ENCODE measurements around the gene AMOTL1. TPM values are rescaled to one million over a fixed set of nuclear protein-coding genes. Genes with fewer than 3 reads are reported as not detected.

The AMOTL1 gene, protein sequence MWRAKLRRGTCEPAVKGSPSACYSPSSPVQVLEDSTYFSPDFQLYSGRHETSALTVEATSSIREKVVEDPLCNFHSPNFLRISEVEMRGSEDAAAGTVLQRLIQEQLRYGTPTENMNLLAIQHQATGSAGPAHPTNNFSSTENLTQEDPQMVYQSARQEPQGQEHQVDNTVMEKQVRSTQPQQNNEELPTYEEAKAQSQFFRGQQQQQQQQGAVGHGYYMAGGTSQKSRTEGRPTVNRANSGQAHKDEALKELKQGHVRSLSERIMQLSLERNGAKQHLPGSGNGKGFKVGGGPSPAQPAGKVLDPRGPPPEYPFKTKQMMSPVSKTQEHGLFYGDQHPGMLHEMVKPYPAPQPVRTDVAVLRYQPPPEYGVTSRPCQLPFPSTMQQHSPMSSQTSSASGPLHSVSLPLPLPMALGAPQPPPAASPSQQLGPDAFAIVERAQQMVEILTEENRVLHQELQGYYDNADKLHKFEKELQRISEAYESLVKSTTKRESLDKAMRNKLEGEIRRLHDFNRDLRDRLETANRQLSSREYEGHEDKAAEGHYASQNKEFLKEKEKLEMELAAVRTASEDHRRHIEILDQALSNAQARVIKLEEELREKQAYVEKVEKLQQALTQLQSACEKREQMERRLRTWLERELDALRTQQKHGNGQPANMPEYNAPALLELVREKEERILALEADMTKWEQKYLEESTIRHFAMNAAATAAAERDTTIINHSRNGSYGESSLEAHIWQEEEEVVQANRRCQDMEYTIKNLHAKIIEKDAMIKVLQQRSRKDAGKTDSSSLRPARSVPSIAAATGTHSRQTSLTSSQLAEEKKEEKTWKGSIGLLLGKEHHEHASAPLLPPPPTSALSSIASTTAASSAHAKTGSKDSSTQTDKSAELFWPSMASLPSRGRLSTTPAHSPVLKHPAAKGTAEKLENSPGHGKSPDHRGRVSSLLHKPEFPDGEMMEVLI
- polyA plus RNA-seq, result 10 to 100 TPM; 11.3 to 15.4 TPM

DNA sequence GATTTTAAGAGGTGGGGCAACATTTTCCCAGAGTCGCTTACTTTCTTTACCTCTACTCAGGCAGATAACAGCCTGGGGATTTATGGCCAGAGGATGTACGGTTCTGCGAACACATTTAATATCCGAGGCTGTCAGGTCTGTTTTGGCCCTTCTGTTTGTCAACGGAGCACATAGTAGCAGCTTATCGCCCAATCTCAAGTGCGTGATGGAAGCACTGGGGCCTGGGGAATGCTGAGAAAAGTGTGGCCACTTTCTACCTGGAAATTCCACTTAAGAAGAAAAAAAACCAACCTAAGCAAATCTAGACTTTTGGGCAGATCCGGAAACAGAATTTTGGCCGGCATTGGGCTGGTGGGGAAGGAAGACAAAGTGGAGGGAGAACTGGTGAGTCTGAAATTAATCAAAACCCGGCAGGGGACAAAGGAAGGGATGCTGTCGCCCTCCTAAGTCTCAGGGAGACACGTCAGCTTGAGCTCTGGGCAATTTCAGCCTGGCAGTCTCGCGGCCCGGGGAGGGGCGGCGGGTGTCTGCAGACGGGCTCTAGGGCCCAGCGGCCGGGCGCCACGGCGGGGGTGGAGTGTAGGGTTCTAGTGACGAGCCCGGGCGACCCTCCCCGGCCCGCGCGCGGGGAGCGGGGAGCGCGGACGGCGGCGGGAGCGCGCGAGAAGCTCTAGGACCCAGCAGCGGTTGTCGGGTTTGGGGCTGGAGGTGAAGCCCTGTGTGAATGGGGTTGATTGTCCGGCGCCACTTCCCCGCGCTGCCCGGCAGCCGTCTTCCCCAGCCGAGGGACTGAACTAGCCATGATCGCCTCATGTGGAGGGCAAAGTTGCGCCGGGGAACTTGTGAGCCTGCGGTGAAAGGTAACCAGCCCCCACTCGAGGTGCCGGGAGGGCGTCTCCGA is at the start of gene AMOTL1:
AMOTL1 (plus strand) TSS at position 656 of the 901 bp plus-strand sequence; CDS start at position 812, 156 bp downstream.
- WGBS, 2 donors, result 4% methylated on average over 51 to 57 of the region's 57 CpGs
- peaks cover 0 to 2% of the 10 kb centered on the region in 2 donors for H3K4me1 ChIP-seq (ENCODE audit: control insufficient read depth in 2 of 2, insufficient read depth in 2 of 2, low read length in 1 of 2)
- no peaks in the 10 kb centered on the region for H3K27me3 ChIP-seq (ENCODE audit: control insufficient read depth in 1 of 2, insufficient read depth in 2 of 2, low read length in 2 of 2)

DNA sequence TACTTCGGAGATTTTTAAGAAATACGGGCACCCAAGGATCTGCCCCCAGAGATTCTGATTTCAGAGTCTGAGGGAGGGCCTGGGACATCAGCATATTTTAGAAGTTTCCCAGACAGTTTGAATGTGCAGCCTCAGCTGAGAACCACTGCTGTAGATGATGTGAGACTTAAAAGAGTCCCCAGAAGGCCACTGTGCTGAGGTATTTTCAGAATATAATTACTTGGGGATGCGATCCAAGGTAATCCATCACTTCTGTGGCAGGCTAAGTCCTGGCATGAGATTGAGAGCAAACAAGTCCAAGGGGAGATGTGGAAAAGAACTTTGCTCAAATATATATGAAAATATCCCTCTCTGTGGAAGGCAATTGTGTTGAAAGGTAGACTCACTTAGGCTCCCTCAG is 48.3 kb upstream of the AMOTL1 start:
- Histone ChIP-seq H3K36me3 (ENCODE audit: control insufficient read depth in 2 of 2, insufficient read depth in 2 of 2, low read length in 1 of 2) (no peaks in the 10 kb centered on the region), H3K27ac (ENCODE audit: low read depth in 2 of 2, low read length in 1 of 2) (no peak overlapping the region), H3K4me3 (ENCODE audit: low read depth in 1 of 2, low read length in 2 of 2) (no peak overlapping the region), H3K27me3 (ENCODE audit: control insufficient read depth in 1 of 2, insufficient read depth in 2 of 2, low read length in 2 of 2) (no peaks in the 10 kb centered on the region), H3K4me1 (ENCODE audit: control insufficient read depth in 2 of 2, insufficient read depth in 2 of 2, low read length in 1 of 2) (peaks cover under 1% of the 10 kb centered on the region in 2 donors), H3K9me3 (ENCODE audit: control insufficient read depth in 2 of 2, insufficient read depth in 1 of 2, low read depth in 1 of 2, low read length in 1 of 2) (no peaks in the 10 kb centered on the region)
- WGBS, 2 donors, result 58 to 76% methylated on average over 3 of the region's 3 CpGs

More for the DNA sequence above, at the start of gene AMOTL1:
- Histone ChIP-seq H3K36me3 (ENCODE audit: control insufficient read depth in 2 of 2, insufficient read depth in 2 of 2, low read length in 1 of 2) (no peaks in the 10 kb centered on the region), H3K4me3 (ENCODE audit: low read depth in 1 of 2, low read length in 2 of 2) (peak within 1 kb of the TSS; percentile 73 to 100), H3K9me3 (ENCODE audit: control insufficient read depth in 2 of 2, insufficient read depth in 1 of 2, low read depth in 1 of 2, low read length in 1 of 2) (no peaks in the 10 kb centered on the region), H3K27ac (ENCODE audit: low read depth in 2 of 2, low read length in 1 of 2) (peak within 1 kb of the TSS; percentile 95 to 99)

- WGBS, 2 donors, result 47 to 64% methylated on average over 2 of the region's 2 CpGs
Measured at GRCh38 chr11:94721565-94722292, 46.4 kb upstream of the AMOTL1 start.

GRCh38 chr11:94722735-94723134 is 45.4 kb upstream of the AMOTL1 start:
- Histone ChIP-seq H3K27me3 (ENCODE audit: control insufficient read depth in 1 of 2, insufficient read depth in 2 of 2, low read length in 2 of 2) (no peaks in the 10 kb centered on the region), H3K9me3 (ENCODE audit: control insufficient read depth in 2 of 2, insufficient read depth in 1 of 2, low read depth in 1 of 2, low read length in 1 of 2) (no peaks in the 10 kb centered on the region), H3K27ac (ENCODE audit: low read depth in 2 of 2, low read length in 1 of 2) (no peak overlapping the region), H3K4me3 (ENCODE audit: low read depth in 1 of 2, low read length in 2 of 2) (no peak overlapping the region), H3K4me1 (ENCODE audit: control insufficient read depth in 2 of 2, insufficient read depth in 2 of 2, low read length in 1 of 2) (peaks cover 2 to 4% of the 10 kb centered on the region in 2 donors), H3K36me3 (ENCODE audit: control insufficient read depth in 2 of 2, insufficient read depth in 2 of 2, low read length in 1 of 2) (no peaks in the 10 kb centered on the region)
- WGBS, 2 donors, result 55 to 69% methylated on average over 1 of the region's 1 CpG

More at GRCh38 chr11:94721565-94722292, 46.4 kb upstream of the AMOTL1 start:
- H3K4me3 ChIP-seq (ENCODE audit: low read depth in 1 of 2, low read length in 2 of 2), result no peak overlapping the region
- H3K36me3 ChIP-seq (ENCODE audit: control insufficient read depth in 2 of 2, insufficient read depth in 2 of 2, low read length in 1 of 2), result no peaks in the 10 kb centered on the region
- no peaks in the 10 kb centered on the region for H3K9me3 ChIP-seq (ENCODE audit: control insufficient read depth in 2 of 2, insufficient read depth in 1 of 2, low read depth in 1 of 2, low read length in 1 of 2)
- peaks cover 2 to 4% of the 10 kb centered on the region in 2 donors for H3K4me1 ChIP-seq (ENCODE audit: control insufficient read depth in 2 of 2, insufficient read depth in 2 of 2, low read length in 1 of 2)
- H3K27ac ChIP-seq (ENCODE audit: low read depth in 2 of 2, low read length in 1 of 2), result peak overlapping the region in 1 of 2 donors; percentile 18
- H3K27me3 ChIP-seq (ENCODE audit: control insufficient read depth in 1 of 2, insufficient read depth in 2 of 2, low read length in 2 of 2), result no peaks in the 10 kb centered on the region

DNA sequence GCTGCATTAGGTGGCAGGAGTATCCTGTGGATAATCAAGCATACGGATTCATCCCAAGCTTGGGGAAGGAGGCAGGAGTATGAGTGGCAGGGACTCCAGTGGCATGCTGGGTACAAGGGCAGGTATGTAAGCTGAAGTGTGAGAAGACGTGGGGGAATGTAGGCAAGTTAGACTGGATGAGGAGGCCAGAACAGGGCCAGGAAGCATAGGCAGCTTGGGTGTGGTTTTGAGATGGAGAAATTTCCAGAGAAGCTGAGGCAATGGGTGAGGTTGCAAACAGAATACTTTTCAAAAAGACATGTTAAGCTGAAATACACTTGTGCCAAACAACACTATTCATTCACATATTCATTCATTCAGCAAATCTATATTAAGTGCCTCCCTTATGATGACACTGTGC is 43.1 kb upstream of the AMOTL1 start:
- Histone ChIP-seq H3K27ac (ENCODE audit: low read depth in 2 of 2, low read length in 1 of 2) (no peak overlapping the region), H3K4me3 (ENCODE audit: low read depth in 1 of 2, low read length in 2 of 2) (no peak overlapping the region), H3K9me3 (ENCODE audit: control insufficient read depth in 2 of 2, insufficient read depth in 1 of 2, low read depth in 1 of 2, low read length in 1 of 2) (no peaks in the 10 kb centered on the region), H3K4me1 (ENCODE audit: control insufficient read depth in 2 of 2, insufficient read depth in 2 of 2, low read length in 1 of 2) (peaks cover 2 to 4% of the 10 kb centered on the region in 2 donors), H3K27me3 (ENCODE audit: control insufficient read depth in 1 of 2, insufficient read depth in 2 of 2, low read length in 2 of 2) (no peaks in the 10 kb centered on the region), H3K36me3 (ENCODE audit: control insufficient read depth in 2 of 2, insufficient read depth in 2 of 2, low read length in 1 of 2) (peaks cover 0 to 2% of the 10 kb centered on the region in 2 donors)
- WGBS, 2 donors, result 71 to 81% methylated on average over 2 of the region's 2 CpGs

GRCh38 chr11:94727819-94728218 is 40.3 kb upstream of the AMOTL1 start:
- Histone ChIP-seq H3K4me3 (ENCODE audit: low read depth in 1 of 2, low read length in 2 of 2) (no peak overlapping the region), H3K4me1 (ENCODE audit: control insufficient read depth in 2 of 2, insufficient read depth in 2 of 2, low read length in 1 of 2) (peaks cover 2 to 4% of the 10 kb centered on the region in 2 donors), H3K27ac (ENCODE audit: low read depth in 2 of 2, low read length in 1 of 2) (no peak overlapping the region), H3K27me3 (ENCODE audit: control insufficient read depth in 1 of 2, insufficient read depth in 2 of 2, low read length in 2 of 2) (no peaks in the 10 kb centered on the region), H3K9me3 (ENCODE audit: control insufficient read depth in 2 of 2, insufficient read depth in 1 of 2, low read depth in 1 of 2, low read length in 1 of 2) (no peaks in the 10 kb centered on the region), H3K36me3 (ENCODE audit: control insufficient read depth in 2 of 2, insufficient read depth in 2 of 2, low read length in 1 of 2) (peaks cover 0 to 2% of the 10 kb centered on the region in 2 donors)
- 73 to 77% methylated on average over 2 of the region's 2 CpGs for WGBS, 2 donors

GRCh38 chr11:94728541-94728940 is 39.6 kb upstream of the AMOTL1 start:
- H3K27ac ChIP-seq (ENCODE audit: low read depth in 2 of 2, low read length in 1 of 2), result no peak overlapping the region
- H3K4me3 ChIP-seq (ENCODE audit: low read depth in 1 of 2, low read length in 2 of 2), result no peak overlapping the region
- WGBS, 2 donors, result 76 to 80% methylated on average over 1 of the region's 1 CpG
- H3K27me3 ChIP-seq (ENCODE audit: control insufficient read depth in 1 of 2, insufficient read depth in 2 of 2, low read length in 2 of 2), result no peaks in the 10 kb centered on the region
- peaks cover 0 to 2% of the 10 kb centered on the region in 2 donors for H3K36me3 ChIP-seq (ENCODE audit: control insufficient read depth in 2 of 2, insufficient read depth in 2 of 2, low read length in 1 of 2)
- H3K9me3 ChIP-seq (ENCODE audit: control insufficient read depth in 2 of 2, insufficient read depth in 1 of 2, low read depth in 1 of 2, low read length in 1 of 2), result no peaks in the 10 kb centered on the region
- H3K4me1 ChIP-seq (ENCODE audit: control insufficient read depth in 2 of 2, insufficient read depth in 2 of 2, low read length in 1 of 2), result peaks cover 2 to 4% of the 10 kb centered on the region in 2 donors

DNA sequence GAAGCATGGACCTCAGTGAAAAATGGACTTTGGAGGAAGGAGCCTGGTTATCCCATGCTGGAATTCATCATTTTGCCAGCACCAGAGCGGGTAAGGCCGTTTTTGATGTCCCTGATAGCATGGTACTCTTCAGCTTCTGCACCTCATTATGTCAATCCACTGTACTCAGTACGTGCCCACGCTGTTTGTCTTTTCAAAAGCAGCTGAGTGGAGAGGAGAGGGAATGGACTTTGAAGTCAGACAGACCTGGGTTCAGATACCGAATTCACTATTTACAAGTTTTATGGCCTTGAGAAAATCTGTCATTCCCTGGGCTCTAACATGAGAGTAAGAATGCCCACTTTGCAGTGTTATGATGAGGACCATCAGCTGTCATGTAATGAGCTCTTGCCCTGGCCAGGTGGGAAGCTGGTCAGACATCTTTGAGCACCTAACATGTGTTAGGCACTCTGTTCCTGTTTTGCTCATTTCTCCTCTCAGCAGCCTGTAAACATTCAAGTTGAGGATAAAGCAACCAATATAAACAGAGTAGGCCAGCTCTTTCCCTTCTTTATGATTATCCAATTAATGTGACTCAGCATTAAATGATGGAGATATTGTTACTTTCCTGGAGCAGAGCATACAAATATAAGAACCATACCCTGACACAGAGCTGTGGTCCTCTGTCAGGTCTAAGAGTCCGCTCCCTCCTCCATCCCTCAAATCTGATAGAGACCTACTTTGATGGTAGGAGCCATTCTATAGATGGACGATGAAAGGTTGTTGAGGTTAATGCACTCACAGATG is 39.0 kb upstream of the AMOTL1 start:
- Histone ChIP-seq H3K9me3 (ENCODE audit: control insufficient read depth in 2 of 2, insufficient read depth in 1 of 2, low read depth in 1 of 2, low read length in 1 of 2) (no peaks in the 10 kb centered on the region), H3K27me3 (ENCODE audit: control insufficient read depth in 1 of 2, insufficient read depth in 2 of 2, low read length in 2 of 2) (no peaks in the 10 kb centered on the region)

More for the DNA sequence above, 39.0 kb upstream of the AMOTL1 start:
- H3K27ac ChIP-seq (ENCODE audit: low read depth in 2 of 2, low read length in 1 of 2), result no peak overlapping the region
- peaks cover 2 to 4% of the 10 kb centered on the region in 2 donors for H3K4me1 ChIP-seq (ENCODE audit: control insufficient read depth in 2 of 2, insufficient read depth in 2 of 2, low read length in 1 of 2)
- peaks cover 0 to 2% of the 10 kb centered on the region in 2 donors for H3K36me3 ChIP-seq (ENCODE audit: control insufficient read depth in 2 of 2, insufficient read depth in 2 of 2, low read length in 1 of 2)
- 86 to 92% methylated on average over 7 of the region's 7 CpGs for WGBS, 2 donors
- no peak overlapping the region for H3K4me3 ChIP-seq (ENCODE audit: low read depth in 1 of 2, low read length in 2 of 2)
